GM23248 (cell line): Measurements from ENCODE around the gene TOMM22. TPM values are rescaled to one million over a fixed set of nuclear protein-coding genes. Genes with fewer than 3 reads are reported as not detected.
A peak's percentile ranks its signal among the peaks of the same experiment; 100 is the strongest.

ENCODE experiments used
- DNase-seq: peaks from one replicate; pipeline ENCODE4 v3.0.0-alpha.2; 2015
- H2AFZ ChIP-seq: fragments of 200-600 bp; sonication (generic); 2 replicates; pipeline ENCODE4 v1.6.1; 2016; ENCODE audit warnings: antibody characterized with exemption
- H3F3A ChIP-seq: fragments of 200-600 bp; sonication (generic); 2 replicates; pipeline ENCODE4 v1.6.1; 2016; ENCODE audit warnings: mild to moderate bottlenecking, antibody characterized with exemption, mixed run types; ENCODE audit not compliant: insufficient read depth
- H3K27ac ChIP-seq: fragments of 200-600 bp; sonication (generic); 2 replicates; pipeline ENCODE4 v1.5.1; 2016; ENCODE audit warnings: mild to moderate bottlenecking
- H3K27me3 ChIP-seq: fragments of 200-600 bp; sonication (generic); replicated peaks from 2 replicates; pipeline ENCODE4 v1.6.1; 2016; ENCODE audit warnings: mild to moderate bottlenecking; ENCODE audit not compliant: insufficient read depth
- H3K36me3 ChIP-seq: fragments of 200-600 bp; sonication (generic); 2 replicates; pipeline ENCODE4 v1.6.1; 2016; ENCODE audit warnings: low read depth, mild to moderate bottlenecking
- H3K4me1 ChIP-seq: fragments of 200-600 bp; sonication (generic); 2 replicates; pipeline ENCODE4 v1.6.1; 2016; ENCODE audit warnings: mild to moderate bottlenecking; ENCODE audit not compliant: insufficient read depth
- H3K4me2 ChIP-seq: fragments of 200-600 bp; sonication (generic); one replicate; pipeline ENCODE4 v1.6.1; 2016; ENCODE audit warnings: mild to moderate bottlenecking; ENCODE audit not compliant: unreplicated experiment
- H3K4me3 ChIP-seq: fragments of 200-600 bp; sonication (generic); 2 replicates; pipeline ENCODE4 v1.5.1; 2016; ENCODE audit warnings: mild to moderate bottlenecking
- H3K79me2 ChIP-seq: fragments of 200-600 bp; sonication (generic); 2 replicates; pipeline ENCODE4 v1.6.1; 2016; ENCODE audit warnings: mild to moderate bottlenecking; ENCODE audit not compliant: insufficient read depth
- H3K9ac ChIP-seq: fragments of 200-600 bp; sonication (generic); 2 replicates; pipeline ENCODE4 v1.6.1; 2016; ENCODE audit warnings: mild to moderate bottlenecking
- H3K9me2 ChIP-seq: fragments of 200-600 bp; sonication (generic); 2 replicates; pipeline ENCODE4 v1.6.1; 2016; ENCODE audit warnings: mixed run types, mild to moderate bottlenecking, moderate library complexity; ENCODE audit not compliant: insufficient read depth
- H3K9me3 ChIP-seq: fragments of 200-600 bp; sonication (generic); one replicate; pipeline ENCODE4 v1.6.1; 2017; ENCODE audit warnings: low read depth
- H4K20me1 ChIP-seq: fragments of 200-600 bp; sonication (generic); 2 replicates; pipeline ENCODE4 v1.6.0; 2016; ENCODE audit not compliant: insufficient read depth
- EZH2 ChIP-seq: fragments of 200-600 bp; sonication (generic); IDR thresholded peaks from 2 replicates; pipeline ENCODE4 v1.6.1; 2018; ENCODE audit warnings: antibody characterized with exemption, mild to moderate bottlenecking; ENCODE audit not compliant: insufficient read depth, poor library complexity, severe bottlenecking
- EZH2phosphoT487 ChIP-seq: fragments of 200-600 bp; sonication (generic); IDR thresholded peaks from 2 replicates; pipeline ENCODE4 v1.6.1; 2018; ENCODE audit warnings: antibody characterized with exemption, moderate library complexity, mild to moderate bottlenecking, low read depth; ENCODE audit not compliant: insufficient read depth
- WGBS, 2 experiments: methylation state at CpG; one replicate each; pipeline ENCODE4 v1.1.6; 2015 to 2017; ENCODE audit warnings: low lambda C conversion rate in 2 of 2, low coverage in 1 of 2; ENCODE audit errors: missing lambda C conversion rate in 2 of 2; 5-methylcytosine and 5-hydroxymethylcytosine counted together
- in situ Hi-C: fragments of 300-500 bp; cut with MboI; formaldehyde crosslinking; loops from 2 replicates; pipeline ENCODE4 v1.15.0; 2020
- polyA plus RNA-seq: library from polyadenylated mRNA; unstranded; fragments of >200 nt; fragmentation: Nextera tagmentation; extraction: Ambion mirVana; gene quantifications from 2 replicates; pipeline ENCODE4 v1.2.1, GENCODE V29; 2016
- total RNA-seq: library from RNA; depleted of rRNA; stranded (reverse); fragments of >200 nt; shearing (Covaris generic); gene quantifications from 2 replicates; pipeline ENCODE4 v1.2.3, GENCODE V29; 2014

Gene TOMM22
- total and polyA plus RNA-seq, 2 experiments from 2014 or later: 48.9 to 92.0 TPM

GRCh38 chr22:38653741-38654140, 28.0 kb upstream of the TOMM22 start:
- TF ChIP-seq EZH2 (no peak), EZH2phosphoT487 (no peak)
- Histone ChIP-seq H3K36me3 (no peaks in the 10 kb centered on the region), H3K9me2 (no peaks in the 10 kb centered on the region), H3K9ac (no peak overlapping the region), H3K27ac (no peak overlapping the region), H4K20me1 (no peaks in the 10 kb centered on the region), H3K4me1 (peaks cover 7% of the 10 kb centered on the region; the same call in 1 of the 2 replicates), H3K79me2 (peaks cover 17% of the 10 kb centered on the region), H3K27me3 (no peaks in the 10 kb centered on the region), H3K4me3 (no peak overlapping the region), H3F3A (no peaks in the 10 kb centered on the region), H3K9me3 (no peaks in the 10 kb centered on the region), H2AFZ (no peak overlapping the region), H3K4me2 (no peak overlapping the region)
- 93 to 94% methylated on average over 8 of the region's 8 CpGs for WGBS, 2 experiments
- in situ Hi-C loops: no loop called here
- no peak for DNase-seq

DNA sequence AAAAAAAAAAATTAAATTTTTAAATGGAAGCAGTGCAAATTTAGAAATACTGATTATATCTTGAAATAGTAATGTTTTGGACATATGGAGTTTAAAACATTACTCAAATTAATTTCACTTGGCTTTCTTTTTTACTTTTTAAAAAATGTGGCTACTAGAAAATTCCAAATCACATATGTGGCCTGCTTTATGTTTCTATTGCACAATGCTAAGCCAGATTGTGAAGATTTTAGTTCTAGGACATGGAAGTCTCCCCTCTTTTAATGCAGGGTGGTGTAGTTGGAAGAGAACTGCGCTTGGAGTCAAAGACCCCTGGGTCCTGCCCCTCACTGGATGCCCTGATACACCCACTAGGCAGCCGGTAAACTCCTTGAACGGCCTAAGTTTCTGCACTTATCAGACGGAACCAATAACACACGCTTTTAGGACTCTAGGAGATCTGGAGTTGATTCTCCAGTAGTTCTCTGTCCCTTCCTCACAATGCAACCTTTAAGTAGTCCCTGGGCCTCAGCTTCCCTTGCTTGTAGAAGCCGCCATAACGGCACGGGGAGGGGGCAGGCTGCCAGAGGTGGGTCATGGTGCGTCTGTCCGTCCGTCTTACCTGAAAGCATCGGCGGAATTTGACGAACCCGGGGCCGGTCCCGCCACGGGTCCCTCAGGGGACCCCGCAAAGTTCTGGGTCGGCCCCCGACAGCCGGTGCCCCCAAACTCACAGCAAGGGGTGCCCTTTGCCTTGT, 26.1 kb upstream of the TOMM22 start:
- H3K27me3 ChIP-seq: no peaks in the 10 kb centered on the region
- TF ChIP-seq EZH2phosphoT487 (no peak), EZH2 (no peak)
- DNase-seq: peak; percentile 54
- peak overlapping the region; percentile 98 for H3K4me2 ChIP-seq
- H3K36me3 ChIP-seq: no peaks in the 10 kb centered on the region
- H3K79me2 ChIP-seq: peaks cover 30% of the 10 kb centered on the region
- no peaks in the 10 kb centered on the region for H3K9me3 ChIP-seq
- H4K20me1 ChIP-seq: no peaks in the 10 kb centered on the region
- peak overlapping the region; percentile 83 for H3K4me3 ChIP-seq
- H2AFZ ChIP-seq: peak overlapping the region; percentile 93
- peak overlapping the region; percentile 90 for H3K27ac ChIP-seq
- peaks cover 7% of the 10 kb centered on the region; the same call in 1 of the 2 replicates for H3K4me1 ChIP-seq
- peak overlapping the region; percentile 97 for H3K9ac ChIP-seq
- no peaks in the 10 kb centered on the region for H3K9me2 ChIP-seq
- in situ Hi-C loops: no loop called here
- no peaks in the 10 kb centered on the region for H3F3A ChIP-seq
- WGBS, 2 experiments: 3 to 5% methylated on average over 22 of the region's 22 CpGs

- H4K20me1 ChIP-seq: no peaks in the 10 kb centered on the region
- peak within 1 kb of the TSS; percentile 93 for H2AFZ ChIP-seq
- no peaks in the 10 kb centered on the region for H3K36me3 ChIP-seq
- peaks cover 31% of the 10 kb centered on the region for H3K79me2 ChIP-seq
- peaks cover 7% of the 10 kb centered on the region; the same call in 1 of the 2 replicates for H3K4me1 ChIP-seq
- DNase-seq: peak; percentile 96
- H3K9ac ChIP-seq: peak within 1 kb of the TSS; percentile 97
- 1 to 2% methylated on average over 53 to 65 of the region's 66 CpGs for WGBS, 2 experiments
- TF ChIP-seq EZH2phosphoT487 (no peak), EZH2 (no peak)
- peak within 1 kb of the TSS; percentile 98 for H3K4me2 ChIP-seq
- peak within 1 kb of the TSS; percentile 90 for H3K27ac ChIP-seq
- in situ Hi-C loops: no loop called here
- peak within 1 kb of the TSS; percentile 83 for H3K4me3 ChIP-seq
- H3K9me3 ChIP-seq: no peaks in the 10 kb centered on the region
- H3K27me3 ChIP-seq: no peaks in the 10 kb centered on the region
- no peaks in the 10 kb centered on the region for H3K9me2 ChIP-seq
- no peaks in the 10 kb centered on the region for H3F3A ChIP-seq
Observed at GRCh38 chr22:38656256-38657044, 25.3 kb upstream of the TOMM22 start, which contains the start of the genes CBY1 and FAM227A. Gene CBY1 (plus strand): TSS chr22:38656638. CDS start chr22:38668055, 11,417 bp downstream. Gene FAM227A (minus strand): TSS chr22:38656392. CDS start chr22:38650168, 6,224 bp downstream.
